Midbrain (tissue), 1 donor: ENCODE results near the gene DMWD.

Experiments used
- DNase-seq: peaks from one replicate; lab custom pipeline; 2025; lab: John Stamatoyannopoulos, UW

Gene DMWD

DNA sequence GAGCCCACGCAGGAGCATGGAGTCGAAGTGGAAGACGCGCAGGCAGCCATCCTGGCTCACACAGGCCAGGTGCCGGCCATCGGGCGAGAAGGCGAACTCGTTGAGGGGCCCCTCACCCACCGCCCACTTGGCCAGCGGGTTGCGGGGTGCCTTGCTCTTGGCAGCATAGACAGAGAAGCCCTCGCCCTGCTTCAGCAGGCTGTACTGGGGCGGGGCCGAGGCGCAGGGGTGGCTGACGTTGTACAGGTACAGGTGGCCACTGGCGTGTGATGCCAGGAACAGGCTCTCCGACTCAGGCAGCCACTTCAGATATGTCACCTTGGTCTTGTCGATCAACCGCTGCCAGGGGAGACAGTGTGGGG is 6.1 kb downstream of the DMWD start:
- no peak for DNase-seq

GRCh38 chr19:45785781-45786532 is 6.7 kb downstream of the DMWD start:
- no peak for DNase-seq

GRCh38 chr19:45785097-45785496 is 7.5 kb downstream of the DMWD start:
- DNase-seq, result no peak

DNA sequence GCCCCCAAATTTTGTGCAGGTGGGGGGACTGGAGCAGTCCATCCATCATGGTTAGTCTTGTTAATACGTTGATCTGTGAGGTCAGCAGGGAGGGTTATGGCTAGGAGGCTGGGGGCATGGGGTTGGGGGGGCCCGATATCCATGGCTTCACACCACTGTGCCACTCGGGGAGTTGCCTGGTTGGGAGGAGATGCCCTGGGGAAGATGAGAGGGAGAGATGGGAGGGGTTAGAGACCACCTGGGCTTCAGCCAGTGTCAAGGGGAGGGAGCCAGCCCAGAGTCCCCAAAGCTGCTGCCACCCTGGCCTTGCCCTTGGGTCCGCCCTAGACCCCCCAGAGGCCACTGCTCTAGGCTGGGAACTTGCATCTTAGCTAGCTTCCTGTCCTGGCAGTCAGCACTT is 8.5 kb downstream of the DMWD start:
- DNase-seq, result no peak

- DNase-seq, result no peak
Observed at GRCh38 chr19:45782820-45783785, 9.5 kb downstream of the DMWD start.

GRCh38 chr19:45782162-45782691 is 10.4 kb downstream of the DMWD start, which contains the start of gene DMPK:
Gene DMPK, minus strand, starts transcription at chr19:45782490. Its CDS starts 138 bp downstream, at chr19:45782352.
- no peak for DNase-seq

GRCh38 chr19:45781214-45782161 is 11.2 kb downstream of the DMWD start:
- DNase-seq, result no peak

DNA sequence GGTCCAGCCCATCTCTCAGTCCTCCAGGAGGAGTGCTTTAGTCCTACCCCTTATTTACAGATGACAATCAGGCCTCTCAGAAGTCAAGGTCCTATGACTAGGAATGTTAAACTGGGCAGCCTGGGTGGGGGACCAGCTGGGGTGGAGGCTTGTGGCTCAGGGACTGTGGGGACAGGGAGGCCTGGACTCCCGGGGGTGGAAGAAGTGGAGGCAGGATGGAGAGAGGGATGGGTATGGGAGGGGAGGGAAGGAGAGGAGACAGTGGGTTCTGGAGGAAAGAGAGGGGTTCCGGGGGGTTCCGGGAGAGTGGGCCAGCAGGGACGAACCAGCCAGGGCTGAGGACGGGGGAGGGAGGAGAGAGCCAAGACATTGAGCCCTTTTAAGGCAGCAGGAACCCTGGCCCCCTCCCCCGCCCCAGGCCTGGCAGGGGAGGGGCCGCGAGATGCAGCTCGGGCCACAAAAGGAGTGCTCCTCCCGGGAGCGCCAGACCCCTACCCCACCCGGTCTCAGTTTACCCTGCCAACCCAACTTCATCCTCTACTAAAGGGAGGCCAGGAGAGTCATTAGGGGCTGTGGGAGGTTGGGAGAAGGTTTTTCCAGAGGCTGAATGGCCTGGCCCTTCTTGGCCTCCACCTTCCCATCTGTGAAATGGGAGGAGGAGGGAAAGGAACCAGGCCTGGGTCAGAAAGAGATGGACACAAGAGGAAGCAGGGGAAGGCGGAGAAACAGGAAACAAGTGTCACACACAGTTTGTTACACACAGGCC is 12.0 kb downstream of the DMWD start:
- DNase-seq, result no peak

- no peak for DNase-seq
Observed at GRCh38 chr19:45780146-45780447, 12.5 kb downstream of the DMWD start.

DNA sequence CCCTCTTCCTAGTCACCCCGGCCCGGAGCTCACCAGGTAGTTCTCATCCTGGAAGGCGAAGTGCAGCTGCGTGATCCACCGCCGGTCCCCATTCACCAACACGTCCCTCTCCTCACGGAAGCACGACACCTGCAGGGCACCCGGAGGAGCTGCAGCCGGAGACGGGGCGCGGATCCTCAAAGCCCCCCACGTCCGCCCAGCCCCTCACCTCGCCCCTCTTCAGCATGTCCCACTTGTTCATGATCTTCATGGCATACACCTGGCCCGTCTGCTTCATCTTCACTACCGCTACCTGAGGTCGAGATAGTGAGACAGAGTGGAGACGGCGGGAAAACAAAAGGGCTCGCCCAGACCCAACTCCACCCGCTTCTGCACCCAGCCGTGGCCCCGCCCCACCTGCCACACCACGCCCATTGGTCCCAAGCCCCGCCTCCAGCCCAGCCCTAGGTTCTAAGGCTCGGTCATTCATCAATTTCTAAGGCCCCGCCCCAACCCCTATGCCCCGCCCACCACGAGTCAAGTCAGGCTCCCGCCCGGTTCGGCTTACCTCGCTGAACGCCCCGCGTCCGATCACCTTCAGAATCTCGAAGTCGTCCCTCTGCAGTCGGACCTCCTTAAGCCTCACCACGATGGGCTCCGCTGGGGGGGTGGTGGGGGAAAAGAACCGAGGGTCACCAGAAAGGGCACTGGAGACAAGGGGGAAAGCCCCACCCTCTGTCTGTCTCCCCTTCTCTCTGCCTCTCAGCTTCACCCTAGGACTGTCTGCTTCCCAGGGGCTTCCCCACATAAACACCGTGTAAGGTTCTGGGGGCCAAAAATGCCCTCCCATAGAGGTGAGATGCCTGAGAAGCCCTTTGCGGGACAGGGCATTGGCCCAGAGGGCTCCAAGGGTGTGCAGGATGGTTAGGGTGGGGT is 13.2 kb downstream of the DMWD start:
- DNase-seq, result no peak

GRCh38 chr19:45778010-45778661 is 14.5 kb downstream of the DMWD start:
- DNase-seq, result no peak

GRCh38 chr19:45777395-45777961 is 15.2 kb downstream of the DMWD start:
- DNase-seq, result no peak

GRCh38 chr19:45774765-45775164 is 17.9 kb downstream of the DMWD start:
- DNase-seq, result no peak

- DNase-seq, result no peak
Observed at GRCh38 chr19:45773384-45773783, 19.3 kb downstream of the DMWD start.

- no peak for DNase-seq
Observed at GRCh38 chr19:45772912-45773311, 19.7 kb downstream of the DMWD start.

DNA sequence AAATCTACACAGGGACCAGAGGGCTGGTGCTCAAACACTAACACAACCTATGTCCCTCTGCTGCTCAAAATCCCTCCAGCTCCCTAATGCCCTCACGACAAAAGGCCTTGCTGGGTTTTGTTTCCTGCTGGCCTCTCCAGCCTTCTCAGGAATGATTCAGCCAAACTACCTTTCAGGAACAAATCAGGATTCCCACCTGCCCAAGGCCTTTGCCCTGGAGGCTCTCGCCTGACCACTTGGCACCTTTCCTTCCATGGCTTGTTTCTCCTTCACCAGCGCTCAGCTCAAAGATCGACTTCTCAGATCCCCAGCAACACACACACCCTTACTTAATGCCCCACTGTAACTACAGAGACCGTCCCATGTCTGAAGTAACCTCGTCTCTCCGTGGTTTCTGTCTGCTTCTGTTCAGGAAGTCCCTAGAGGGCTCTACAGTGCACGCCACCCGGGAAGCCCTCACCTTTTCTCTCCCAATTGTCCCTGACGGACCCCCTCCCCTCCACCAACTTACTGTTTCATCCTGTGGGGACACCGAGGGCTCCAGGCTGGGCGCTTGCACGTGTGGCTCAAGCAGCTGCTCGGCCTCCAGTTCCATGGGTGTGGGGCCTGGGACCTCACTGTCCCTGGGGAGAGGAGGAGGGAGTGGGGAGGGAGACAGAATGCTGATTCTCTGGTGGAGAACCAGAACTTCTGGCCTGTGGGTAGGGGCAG is 20.4 kb downstream of the DMWD start:
- DNase-seq, result no peak

- DNase-seq, result no peak
Observed at GRCh38 chr19:45771311-45771933, 21.2 kb downstream of the DMWD start.
